Stimulated activated CD8-positive, alpha-beta memory T cell treated with anti-CD3 and anti-CD28 coated beads, Interleukin-4, amount 100 ng/mL, for 4 hours (primary cell): ENCODE results near the gene RRAD.
"Not testable (repeated sequence)": the region's sequence is repeated elsewhere in the genome, so short reads cannot be mapped to it uniquely, and the experiment has no call there.

ENCODE experiments used
- DNase-seq, 2 donors: peaks; one replicate each; pipeline ENCODE4 v3.0.0-alpha.2; 2020; ENCODE audit warnings: low read depth in 2 of 2, low spot score in 1 of 2

Gene RRAD

GRCh38 chr16:66901626-66902025 lies 23.7 kb downstream of the RRAD start:
- DNase-seq, result no peak

GRCh38 chr16:66900721-66901441 lies 24.5 kb downstream of the RRAD start:
- DNase-seq, result no peak

- no peak for DNase-seq
Observed at GRCh38 chr16:66899945-66900710, 25.2 kb downstream of the RRAD start.

- DNase-seq, result no peak
Observed at GRCh38 chr16:66899310-66899944, 25.9 kb downstream of the RRAD start.

- DNase-seq, result no peak
Observed at GRCh38 chr16:66898933-66899309, 26.4 kb downstream of the RRAD start.

- no peak for DNase-seq
Observed at GRCh38 chr16:66898207-66898606, 27.1 kb downstream of the RRAD start.

GRCh38 chr16:66896682-66897081 lies 28.7 kb downstream of the RRAD start:
- not testable (repeated sequence) for DNase-seq

- no peak for DNase-seq
Observed at GRCh38 chr16:66895999-66896398, 29.3 kb downstream of the RRAD start.

GRCh38 chr16:66895689-66895979 lies 29.7 kb downstream of the RRAD start:
- DNase-seq, result no peak

- peak in 1 of 2 donors; percentile 29 for DNase-seq
Observed at GRCh38 chr16:66894948-66895688, 30.2 kb downstream of the RRAD start.

GRCh38 chr16:66894055-66894454 lies 31.3 kb downstream of the RRAD start:
- no peak for DNase-seq

- DNase-seq, result no peak
Observed at GRCh38 chr16:66891797-66892196, 33.5 kb downstream of the RRAD start.

GRCh38 chr16:66891360-66891759 lies 34.0 kb downstream of the RRAD start:
- DNase-seq, result no peak

- no peak for DNase-seq
Observed at GRCh38 chr16:66890799-66891198, 34.5 kb downstream of the RRAD start.

- no peak for DNase-seq
Observed at GRCh38 chr16:66889622-66890021, 35.7 kb downstream of the RRAD start.

- no peak for DNase-seq
Observed at GRCh38 chr16:66888647-66889615, 36.4 kb downstream of the RRAD start.

GRCh38 chr16:66886914-66887313 lies 38.4 kb downstream of the RRAD start:
- no peak for DNase-seq

GRCh38 chr16:66886321-66886720 lies 39.0 kb downstream of the RRAD start:
- no peak for DNase-seq

GRCh38 chr16:66885491-66885890 lies 39.8 kb downstream of the RRAD start:
- DNase-seq, result no peak

GRCh38 chr16:66882702-66883101 lies 42.6 kb downstream of the RRAD start:
- DNase-seq, result no peak
